Breast epithelium (tissue), 4 donors: ENCODE data around the gene CAMK4. TPM values are rescaled to one million over a fixed set of nuclear protein-coding genes. Genes with fewer than 3 reads are reported as not detected.

Source experiments
- DNase-seq, 2 donors: peaks; one replicate each; pipeline ENCODE4 v3.0.0-alpha.2; 2019; ENCODE audit warnings: low spot score in 2 of 2
- H3K27ac ChIP-seq, 2 donors: fragments of 200-600 bp; sonication (generic) in 1 of 2; one replicate each; pipeline ENCODE4 v1.5.1; 2016 to 2019; ENCODE audit warnings: mild to moderate bottlenecking in 1 of 2
- H3K27me3 ChIP-seq, 2 donors: fragments of 200-600 bp; sonication (generic) in 1 of 2; one replicate each; pipeline versions ENCODE4 v1.5.1 to v1.6.0; 2017 to 2019; ENCODE audit warnings: control low read depth in 1 of 2, mild to moderate bottlenecking in 1 of 2
- H3K36me3 ChIP-seq: fragments of 200-600 bp; one replicate; pipeline ENCODE4 v1.5.1; 2019
- H3K4me1 ChIP-seq, 2 donors: fragments of 200-600 bp; sonication (generic); one replicate each; pipeline ENCODE4 v1.5.1; 2016 to 2019; ENCODE audit warnings: control low read depth in 1 of 2
- H3K4me3 ChIP-seq, 3 donors: fragments of 200-600 bp; sonication (generic); 1 replicate in 2 of 3; 2 replicates in 1 of 3; pipeline ENCODE4 v1.5.1; 2016 to 2019; ENCODE audit warnings: mild to moderate bottlenecking in 3 of 3, moderate library complexity in 2 of 3
- H3K9me3 ChIP-seq, 2 donors: fragments of 200-600 bp; sonication (generic) in 1 of 2; one replicate each; pipeline ENCODE4 v1.5.1; 2016 to 2019; ENCODE audit warnings: control low read depth in 1 of 2
- POLR2A ChIP-seq: fragments of 450-650 bp; IDR thresholded peaks from one replicate; pipeline ENCODE4 v1.6.1; 2016; ENCODE audit warnings: antibody characterized with exemption, mild to moderate bottlenecking, moderate library complexity
- POLR2AphosphoS5 ChIP-seq, 3 donors: sonication (generic); formaldehyde crosslinking; IDR thresholded peaks; one replicate each; pipeline ENCODE4 v1.6.1; 2017; ENCODE audit warnings: antibody characterized with exemption in 3 of 3
- intact Hi-C: fragments of 100-400 bp; cut with DNase I; formaldehyde crosslinking; loops from one replicate; pipeline ENCODE4 v1.15.1; 2023; ENCODE audit warnings: low total_unique reads
- total RNA-seq, 3 donors: library from RNA; depleted of rRNA; stranded (reverse); fragments of >200 nt; gene quantifications; one replicate each; pipeline ENCODE4 v1.1.0, GENCODE V29; 2016
- TF ChIP-seq, protein P1 (sequence below), 3 donors: fragments of 450-650 bp; IDR thresholded peaks; one replicate each; pipeline ENCODE4 v1.5.1; 2016 to 2017; ENCODE audit warnings: antibody characterized with exemption in 3 of 3, mild to moderate bottlenecking in 3 of 3, moderate library complexity in 3 of 3

The CAMK4 gene
- total RNA-seq, 3 donors from 2014 or later = 0.98 to 1.5 (median 1.4) TPM

- H3K27me3 ChIP-seq = no peaks in the 10 kb centered on the region
Observed at GRCh38 chr5:111360173-111360572, 136.0 kb downstream of the CAMK4 start.

GRCh38 chr5:111364992-111365391 lies 140.8 kb downstream of the CAMK4 start:
- Histone ChIP-seq H3K27me3 (no peaks in the 10 kb centered on the region), H3K4me3 (no peak overlapping the region), H3K36me3 (no peaks in the 10 kb centered on the region), H3K27ac (no peak overlapping the region), H3K9me3 (no peaks in the 10 kb centered on the region), H3K4me1 (no peaks in the 10 kb centered on the region)
- intact Hi-C loops = no loop called here
- no peak for DNase-seq
- TF ChIP-seq, protein P1, sequence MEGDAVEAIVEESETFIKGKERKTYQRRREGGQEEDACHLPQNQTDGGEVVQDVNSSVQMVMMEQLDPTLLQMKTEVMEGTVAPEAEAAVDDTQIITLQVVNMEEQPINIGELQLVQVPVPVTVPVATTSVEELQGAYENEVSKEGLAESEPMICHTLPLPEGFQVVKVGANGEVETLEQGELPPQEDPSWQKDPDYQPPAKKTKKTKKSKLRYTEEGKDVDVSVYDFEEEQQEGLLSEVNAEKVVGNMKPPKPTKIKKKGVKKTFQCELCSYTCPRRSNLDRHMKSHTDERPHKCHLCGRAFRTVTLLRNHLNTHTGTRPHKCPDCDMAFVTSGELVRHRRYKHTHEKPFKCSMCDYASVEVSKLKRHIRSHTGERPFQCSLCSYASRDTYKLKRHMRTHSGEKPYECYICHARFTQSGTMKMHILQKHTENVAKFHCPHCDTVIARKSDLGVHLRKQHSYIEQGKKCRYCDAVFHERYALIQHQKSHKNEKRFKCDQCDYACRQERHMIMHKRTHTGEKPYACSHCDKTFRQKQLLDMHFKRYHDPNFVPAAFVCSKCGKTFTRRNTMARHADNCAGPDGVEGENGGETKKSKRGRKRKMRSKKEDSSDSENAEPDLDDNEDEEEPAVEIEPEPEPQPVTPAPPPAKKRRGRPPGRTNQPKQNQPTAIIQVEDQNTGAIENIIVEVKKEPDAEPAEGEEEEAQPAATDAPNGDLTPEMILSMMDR (IDR thresholded peaks at IDR 0.05) = no peak
- TF ChIP-seq POLR2A = no peak
- no peak for TF ChIP-seq POLR2AphosphoS5 (IDR thresholded peaks at IDR 0.05)

More at GRCh38 chr5:111360173-111360572, 136.0 kb downstream of the CAMK4 start:
- H3K27ac ChIP-seq = no peak overlapping the region
- no peaks in the 10 kb centered on the region for H3K36me3 ChIP-seq
- no peaks in the 10 kb centered on the region for H3K4me1 ChIP-seq
- intact Hi-C loops = no loop called here
- DNase-seq = no peak
- H3K4me3 ChIP-seq = no peak overlapping the region
- no peaks in the 10 kb centered on the region for H3K9me3 ChIP-seq
- TF ChIP-seq, protein P1 (IDR thresholded peaks at IDR 0.05) = no peak
- TF ChIP-seq POLR2AphosphoS5 (IDR thresholded peaks at IDR 0.05) (no peak), POLR2A (no peak)

DNA sequence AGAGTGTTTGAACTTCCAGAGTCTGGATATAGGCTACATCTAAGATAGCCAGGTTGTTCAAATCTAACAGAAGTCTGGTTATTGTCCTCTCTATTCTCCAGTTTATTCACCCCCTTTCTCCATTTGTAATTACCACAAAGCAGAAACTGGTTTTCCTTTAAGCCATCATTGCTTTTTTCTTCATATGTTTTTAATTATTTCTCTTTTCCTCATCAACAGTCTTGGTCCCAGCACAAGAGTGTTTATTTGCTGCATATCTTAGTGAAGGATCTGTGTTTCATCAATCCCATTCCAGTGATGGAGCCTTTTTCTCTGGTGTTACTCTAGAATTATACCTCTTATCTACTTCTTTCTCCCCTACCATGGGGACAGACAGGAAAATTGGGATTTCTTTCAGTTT lies 142.2 kb downstream of the CAMK4 start:
- H3K36me3 ChIP-seq = no peaks in the 10 kb centered on the region
- no peaks in the 10 kb centered on the region for H3K27me3 ChIP-seq
- intact Hi-C loops = no loop called here
- H3K4me1 ChIP-seq = no peaks in the 10 kb centered on the region
- no peak overlapping the region for H3K27ac ChIP-seq
- TF ChIP-seq POLR2AphosphoS5 (IDR thresholded peaks at IDR 0.05) (no peak), POLR2A (no peak)
- TF ChIP-seq, protein P1 (IDR thresholded peaks at IDR 0.05) = no peak
- DNase-seq = no peak
- H3K9me3 ChIP-seq = no peaks in the 10 kb centered on the region
- no peak overlapping the region for H3K4me3 ChIP-seq

GRCh38 chr5:111367115-111367514 lies 142.9 kb downstream of the CAMK4 start:
- DNase-seq = no peak
- TF ChIP-seq POLR2AphosphoS5 (IDR thresholded peaks at IDR 0.05) (no peak), POLR2A (no peak)
- TF ChIP-seq, protein P1 (IDR thresholded peaks at IDR 0.05) = no peak
- Histone ChIP-seq H3K4me1 (no peaks in the 10 kb centered on the region), H3K4me3 (no peak overlapping the region), H3K9me3 (no peaks in the 10 kb centered on the region), H3K27ac (no peak overlapping the region), H3K36me3 (no peaks in the 10 kb centered on the region), H3K27me3 (no peaks in the 10 kb centered on the region)
- intact Hi-C loops = no loop called here

- Histone ChIP-seq H3K4me3 (no peak overlapping the region), H3K9me3 (no peaks in the 10 kb centered on the region), H3K36me3 (no peaks in the 10 kb centered on the region), H3K4me1 (no peaks in the 10 kb centered on the region), H3K27ac (no peak overlapping the region), H3K27me3 (no peaks in the 10 kb centered on the region)
- intact Hi-C loops = no loop called here
- no peak for DNase-seq
- TF ChIP-seq, protein P1 (IDR thresholded peaks at IDR 0.05) = no peak
- no peak for TF ChIP-seq POLR2AphosphoS5 (IDR thresholded peaks at IDR 0.05)
- TF ChIP-seq POLR2A = no peak
Observed at GRCh38 chr5:111372799-111373198, 148.6 kb downstream of the CAMK4 start.
